Activated CD4-positive, alpha-beta T cell treated with anti-CD3 and anti-CD28 coated beads, Interleukin-2, amount 50 U/mL, for 48 hours (primary cell): Measurements from ENCODE around the gene GPR143.
"Not testable (repeated sequence)": the region's sequence is repeated elsewhere in the genome, so short reads cannot be mapped to it uniquely, and the experiment has no call there.

Experiments
- DNase-seq, 2 experiments: peaks; one replicate each; pipeline ENCODE4 v3.0.0-alpha.2; 2020

GPR143 gene

GRCh38 chrX:9765737-9766097 is at the start of gene GPR143:
Gene GPR143 (minus strand): TSS chrX:9765847. CDS start chrX:9765817, 30 bp downstream.
- no peak for DNase-seq

GRCh38 chrX:9811086-9811485 is 45.4 kb upstream of the GPR143 start:
- DNase-seq, result not testable (repeated sequence)

GRCh38 chrX:9809876-9810275 is 44.2 kb upstream of the GPR143 start:
- not testable (repeated sequence) for DNase-seq

- no peak for DNase-seq
These were observed 41.9 kb upstream of the GPR143 start for GRCh38 chrX:9807355-9808182.

- DNase-seq, result no peak
These were observed 40.3 kb upstream of the GPR143 start for GRCh38 chrX:9805956-9806355.

- no peak for DNase-seq
These were observed 38.8 kb upstream of the GPR143 start for GRCh38 chrX:9804444-9804843.

GRCh38 chrX:9802737-9803136 is 37.1 kb upstream of the GPR143 start:
- DNase-seq, result no peak

GRCh38 chrX:9797384-9798360 is 32.0 kb upstream of the GPR143 start:
- no peak for DNase-seq

GRCh38 chrX:9794495-9794894 is 28.8 kb upstream of the GPR143 start:
- DNase-seq, result no peak

- DNase-seq, result no peak
These were observed 25.2 kb upstream of the GPR143 start for GRCh38 chrX:9790866-9791265.

GRCh38 chrX:9789555-9789954 is 23.9 kb upstream of the GPR143 start:
- DNase-seq, result no peak

- no peak for DNase-seq
These were observed 23.3 kb upstream of the GPR143 start for GRCh38 chrX:9788911-9789310.

- DNase-seq, result no peak
These were observed 21.4 kb upstream of the GPR143 start for GRCh38 chrX:9786798-9787635.

GRCh38 chrX:9785944-9786797 is 20.5 kb upstream of the GPR143 start, which contains the start of gene SHROOM2:
Gene SHROOM2 (plus strand): TSS chrX:9786429. CDS start chrX:9786546, 117 bp downstream.
- no peak for DNase-seq

- no peak for DNase-seq
These were observed 19.8 kb upstream of the GPR143 start for GRCh38 chrX:9785254-9785943.

GRCh38 chrX:9784332-9784731 is 18.7 kb upstream of the GPR143 start:
- no peak for DNase-seq

GRCh38 chrX:9781941-9782340 is 16.3 kb upstream of the GPR143 start:
- DNase-seq, result no peak

- no peak for DNase-seq
These were observed 10.3 kb upstream of the GPR143 start for GRCh38 chrX:9775930-9776329.

- DNase-seq, result no peak
These were observed 7.3 kb upstream of the GPR143 start for GRCh38 chrX:9772943-9773342.

GRCh38 chrX:9770319-9770718 is 4.7 kb upstream of the GPR143 start:
- no peak for DNase-seq

- not testable (repeated sequence) for DNase-seq
These were observed 2.7 kb upstream of the GPR143 start for GRCh38 chrX:9768321-9768839.
